Thyroid gland (tissue), 4 donors: ENCODE measurements around the gene DLG2. TPM values are rescaled to one million over a fixed set of nuclear protein-coding genes. Genes with fewer than 3 reads are reported as not detected.

Experiments
- DNase-seq, 2 donors: peaks; one replicate each; pipeline ENCODE4 v3.0.0-alpha.2; 2019
- H3K27ac ChIP-seq, 3 donors: fragments of 200-600 bp; sonication (generic); 1 replicate in 2 of 3; 2 replicates in 1 of 3; pipeline ENCODE4 v1.5.1; 2016 to 2019; ENCODE audit warnings: mild to moderate bottlenecking in 1 of 3, moderate library complexity in 1 of 3
- H3K27me3 ChIP-seq: fragments of 200-600 bp; sonication (generic); one replicate; pipeline ENCODE4 v1.5.1; 2019
- H3K36me3 ChIP-seq, 2 donors: fragments of 200-600 bp; sonication (generic); one replicate each; pipeline ENCODE4 v1.5.1; 2016 to 2019
- H3K4me1 ChIP-seq, 2 donors: fragments of 200-600 bp; sonication (generic); one replicate each; pipeline ENCODE4 v1.5.1; 2017 to 2019
- H3K4me3 ChIP-seq, 3 donors: fragments of 200-600 bp; sonication (generic); replicated peaks in 1 of 3; 1 replicate in 2 of 3; 2 replicates in 1 of 3; pipeline ENCODE4 v1.5.1; 2016; ENCODE audit warnings: mild to moderate bottlenecking in 1 of 3
- H3K9me3 ChIP-seq: fragments of 200-600 bp; sonication (generic); one replicate; pipeline ENCODE4 v1.5.1; 2017
- CTCF ChIP-seq, 6 experiments: fragments of 200-600 bp in 3 of 6; fragments of 450-650 bp in 3 of 6; sonication (generic) in 3 of 6; IDR thresholded peaks; one replicate each; pipeline ENCODE4 v1.5.1; 2016 to 2019; ENCODE audit warnings: antibody characterized with exemption in 6 of 6, mild to moderate bottlenecking in 2 of 6, inconsistent platforms in 1 of 6, moderate library complexity in 1 of 6
- POLR2A ChIP-seq, 2 donors: fragments of 450-650 bp; IDR thresholded peaks; one replicate each; pipeline ENCODE4 v1.6.1; 2017; ENCODE audit warnings: antibody characterized with exemption in 2 of 2, mild to moderate bottlenecking in 2 of 2, moderate library complexity in 1 of 2
- WGBS, 2 donors: methylation state at CpG; one replicate each; pipeline ENCODE4 v1.1.5; 2017; 5-methylcytosine and 5-hydroxymethylcytosine counted together
- intact Hi-C: fragments of 100-400 bp; cut with DNase I; formaldehyde crosslinking; loops from one replicate; pipeline ENCODE4 v1.15.1; 2023
- total RNA-seq, 4 donors: library from RNA; depleted of rRNA; stranded (reverse); fragments of >200 nt; gene quantifications; one replicate each; pipeline ENCODE4 v1.2.3, GENCODE V29; 2016

DLG2 gene
- total RNA-seq, 4 donors from 2014 or later = 29.4 to 79.4 (median 42.4) TPM

- Histone ChIP-seq H3K9me3 (no peaks in the 10 kb centered on the region), H3K27me3 (no peaks in the 10 kb centered on the region), H3K36me3 (no peaks in the 10 kb centered on the region), H3K27ac (no peak overlapping the region), H3K4me1 (peaks cover 6 to 10% of the 10 kb centered on the region in 2 donors), H3K4me3 (no peak overlapping the region)
- intact Hi-C loops = no loop called here
- 98 to 100% methylated on average over 1 of the region's 1 CpG for WGBS, 2 donors
- TF ChIP-seq POLR2A (IDR thresholded peaks at IDR 0.05) (no peak), CTCF (IDR thresholded peaks at IDR 0.05) (no peak)
- DNase-seq = no peak
These were observed 1967.7 kb downstream of the DLG2 start for GRCh38 chr11:83659466-83659865.

- H3K27ac ChIP-seq = peak overlapping the region; percentile 37 to 47 (median 41)
- DNase-seq = peak; percentile 21 to 27
- H3K4me1 ChIP-seq = peaks cover 5 to 6% of the 10 kb centered on the region in 2 donors
- H3K4me3 ChIP-seq = no peak overlapping the region
- H3K27me3 ChIP-seq = no peaks in the 10 kb centered on the region
- 39 to 49% methylated on average over 4 of the region's 4 CpGs for WGBS, 2 donors
- TF ChIP-seq POLR2A (IDR thresholded peaks at IDR 0.05) (no peak), CTCF (IDR thresholded peaks at IDR 0.05) (peak in 2 of 6 experiments; percentile 16 to 21)
- no peaks in the 10 kb centered on the region for H3K9me3 ChIP-seq
- H3K36me3 ChIP-seq = no peaks in the 10 kb centered on the region
- intact Hi-C loops = no loop called here
These were observed 1970.3 kb downstream of the DLG2 start for GRCh38 chr11:83656796-83657330.

- peak overlapping the region in 2 of 3 donors; percentile 27 to 41 for H3K27ac ChIP-seq
These were observed 1971.2 kb downstream of the DLG2 start for GRCh38 chr11:83655976-83656375.

GRCh38 chr11:83649528-83649855 is 1977.7 kb downstream of the DLG2 start:
- Histone ChIP-seq H3K9me3 (no peaks in the 10 kb centered on the region), H3K27ac (peak overlapping the region; percentile 25 to 69 (median 53)), H3K36me3 (no peaks in the 10 kb centered on the region), H3K27me3 (no peaks in the 10 kb centered on the region), H3K4me1 (peaks cover 12 to 23% of the 10 kb centered on the region in 2 donors), H3K4me3 (no peak overlapping the region)
- WGBS, 2 donors = 64 to 71% methylated on average over 1 of the region's 1 CpG
- DNase-seq = no peak
- TF ChIP-seq POLR2A (IDR thresholded peaks at IDR 0.05) = no peak
- TF ChIP-seq CTCF (IDR thresholded peaks at IDR 0.05) = no peak
- intact Hi-C loops = no loop called here

More at GRCh38 chr11:83655976-83656375, 1971.2 kb downstream of the DLG2 start:
- intact Hi-C loops = no loop called here
- no peak for TF ChIP-seq CTCF (IDR thresholded peaks at IDR 0.05)
- TF ChIP-seq POLR2A (IDR thresholded peaks at IDR 0.05) = no peak
- no peak overlapping the region for H3K4me3 ChIP-seq
- H3K4me1 ChIP-seq = peaks cover 5 to 6% of the 10 kb centered on the region in 2 donors
- no peak for DNase-seq
- no peaks in the 10 kb centered on the region for H3K9me3 ChIP-seq
- H3K27me3 ChIP-seq = no peaks in the 10 kb centered on the region
- 92 to 100% methylated on average over 3 of the region's 3 CpGs for WGBS, 2 donors
- no peaks in the 10 kb centered on the region for H3K36me3 ChIP-seq

GRCh38 chr11:83648610-83649527 is 1978.3 kb downstream of the DLG2 start:
- Histone ChIP-seq H3K36me3 (no peaks in the 10 kb centered on the region), H3K9me3 (no peaks in the 10 kb centered on the region), H3K4me3 (no peak overlapping the region), H3K27ac (peak overlapping the region; percentile 25 to 69 (median 53)), H3K27me3 (no peaks in the 10 kb centered on the region), H3K4me1 (peaks cover 12 to 23% of the 10 kb centered on the region in 2 donors)
- peak in 1 of 6 experiments; percentile 16 for TF ChIP-seq CTCF (IDR thresholded peaks at IDR 0.05)
- TF ChIP-seq POLR2A (IDR thresholded peaks at IDR 0.05) = peak in 1 of 2 donors; percentile 21
- DNase-seq = peak in 1 of 2 donors; percentile 31
- 79 to 86% methylated on average over 2 of the region's 2 CpGs for WGBS, 2 donors
- intact Hi-C loops = no loop called here
